Spleen (tissue), 7 donors: Measurements from ENCODE around the gene FITM1.

ENCODE experiments used
- CTCF ChIP-seq, 11 experiments: fragments of 200-600 bp in 7 of 11; fragments of 450-650 bp in 4 of 11; sonication (generic) in 4 of 11; IDR thresholded peaks in 8 of 11; conservative IDR thresholded peaks in 3 of 11; 1 replicate in 7 of 11; 2 replicates in 4 of 11; pipeline versions ENCODE4 v1.4.0 to v1.8.0; 2016 to 2021; ENCODE audit warnings: antibody characterized with exemption in 11 of 11, inconsistent platforms in 4 of 11, mild to moderate bottlenecking in 1 of 11
- POLR2AphosphoS5 ChIP-seq, 3 donors: sonication (generic); formaldehyde crosslinking; IDR thresholded peaks; one replicate each; pipeline ENCODE4 v1.5.1; 2017; ENCODE audit warnings: antibody characterized with exemption in 3 of 3
- donor health status: DM: no; HTN: no; CAD: no; lungs with moderate emphysema.
- donor health status: DM: no; HTN: no; CAD: no.
- donor health status: DM: no; HTN: no; CAD: no.

GRCh38 chr14:24110523-24110922 lies 19.9 kb upstream of the FITM1 start:
- no peak for TF ChIP-seq CTCF (IDR thresholded peaks at IDR 0.05 in 8 of 11, conservative IDR thresholded peaks at IDR 0.05 in 3 of 11)
- no peak for TF ChIP-seq POLR2AphosphoS5 (IDR thresholded peaks at IDR 0.05)
